Cardiac fibroblast (primary cell): ENCODE data around the gene AGPAT2.

Experiments
- DNase-seq, 2 donors: peaks; one replicate each; pipeline versions ENCODE4 v3.0.0 to v3.0.0-alpha.2; 2010; ENCODE audit warnings: low read depth in 2 of 2
- H3K4me3 ChIP-seq, 2 donors: replicated peaks in 1 of 2; 1 replicate in 1 of 2; 2 replicates in 1 of 2; pipeline ENCODE4 v1.5.1; 2011; ENCODE audit warnings: low read depth in 2 of 2, low read length in 2 of 2, mild to moderate bottlenecking in 2 of 2, moderate library complexity in 1 of 2
- CTCF ChIP-seq: IDR thresholded peaks from one replicate; pipeline ENCODE4 v1.5.1; 2011; ENCODE audit warnings: low read depth, mild to moderate bottlenecking, low read length, inconsistent platforms

Gene AGPAT2

GRCh38 chr9:136670576-136671253 is 16.5 kb downstream of the AGPAT2 start:
- no peak for TF ChIP-seq CTCF
- no peak for DNase-seq
- no peak overlapping the region for H3K4me3 ChIP-seq

- TF ChIP-seq CTCF, result no peak
- H3K4me3 ChIP-seq, result no peak overlapping the region
- DNase-seq, result no peak
Observed at GRCh38 chr9:136669791-136670464, 17.3 kb downstream of the AGPAT2 start.

GRCh38 chr9:136668983-136669790 is 18.1 kb downstream of the AGPAT2 start:
- TF ChIP-seq CTCF, result no peak
- no peak overlapping the region for H3K4me3 ChIP-seq
- DNase-seq, result no peak

- no peak for DNase-seq
- TF ChIP-seq CTCF, result no peak
- H3K4me3 ChIP-seq, result no peak overlapping the region
Observed at GRCh38 chr9:136667940-136668760, 19.1 kb downstream of the AGPAT2 start.

GRCh38 chr9:136667214-136667939 is 19.9 kb downstream of the AGPAT2 start:
- TF ChIP-seq CTCF, result no peak
- H3K4me3 ChIP-seq, result peak overlapping the region in 1 of 2 donors; percentile 26
- DNase-seq, result no peak
